Measurements from ENCODE around the gene SURF2.
"Not testable (repeated sequence)": the region's sequence is repeated elsewhere in the genome, so short reads cannot be mapped to it uniquely, and the experiment has no call there.

Gene SURF2

DNA sequence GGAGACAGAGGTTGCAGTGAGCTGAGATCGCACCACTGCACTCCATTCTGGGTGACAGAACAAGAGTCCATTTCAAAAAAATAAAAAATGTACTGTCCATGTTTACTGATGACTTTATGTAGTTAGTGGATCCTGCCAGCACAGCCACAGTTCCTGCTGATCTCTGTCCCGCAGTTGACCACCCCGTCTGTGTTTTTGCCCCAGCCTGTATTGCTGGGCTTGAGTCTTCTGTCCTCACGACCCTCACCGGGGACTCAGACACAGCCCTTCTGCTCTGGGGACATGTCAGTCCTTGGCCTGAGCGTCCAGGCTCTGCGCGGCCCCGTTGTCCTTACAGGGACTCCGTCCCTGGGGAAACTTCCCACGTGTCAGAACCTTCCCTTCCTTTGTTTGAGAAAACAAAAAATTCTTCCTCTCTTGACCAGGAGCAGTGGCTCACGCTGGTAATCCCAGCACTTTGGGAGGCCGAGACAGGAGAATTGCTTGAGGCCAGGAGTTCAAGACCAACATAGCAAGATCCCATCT lies 34.9 kb upstream of the SURF2 start:
- Histone ChIP-seq H3K4me3 (ENCODE audit: low read depth, low read length) (no peak overlapping the region), H3K36me3 (no peaks in the 10 kb centered on the region), H3K27me3 (ENCODE audit: insufficient read depth, low read depth, severe bottlenecking) (no peaks in the 10 kb centered on the region), H3K9me3 (ENCODE audit: severe bottlenecking) (peaks cover 5% of the 10 kb centered on the region), H3K27ac (no peak overlapping the region)
- no peak for DNase-seq
- TF ChIP-seq, protein P1, sequence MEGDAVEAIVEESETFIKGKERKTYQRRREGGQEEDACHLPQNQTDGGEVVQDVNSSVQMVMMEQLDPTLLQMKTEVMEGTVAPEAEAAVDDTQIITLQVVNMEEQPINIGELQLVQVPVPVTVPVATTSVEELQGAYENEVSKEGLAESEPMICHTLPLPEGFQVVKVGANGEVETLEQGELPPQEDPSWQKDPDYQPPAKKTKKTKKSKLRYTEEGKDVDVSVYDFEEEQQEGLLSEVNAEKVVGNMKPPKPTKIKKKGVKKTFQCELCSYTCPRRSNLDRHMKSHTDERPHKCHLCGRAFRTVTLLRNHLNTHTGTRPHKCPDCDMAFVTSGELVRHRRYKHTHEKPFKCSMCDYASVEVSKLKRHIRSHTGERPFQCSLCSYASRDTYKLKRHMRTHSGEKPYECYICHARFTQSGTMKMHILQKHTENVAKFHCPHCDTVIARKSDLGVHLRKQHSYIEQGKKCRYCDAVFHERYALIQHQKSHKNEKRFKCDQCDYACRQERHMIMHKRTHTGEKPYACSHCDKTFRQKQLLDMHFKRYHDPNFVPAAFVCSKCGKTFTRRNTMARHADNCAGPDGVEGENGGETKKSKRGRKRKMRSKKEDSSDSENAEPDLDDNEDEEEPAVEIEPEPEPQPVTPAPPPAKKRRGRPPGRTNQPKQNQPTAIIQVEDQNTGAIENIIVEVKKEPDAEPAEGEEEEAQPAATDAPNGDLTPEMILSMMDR (IDR thresholded peaks at IDR 0.05; ENCODE audit: low read depth, low read length) = no peak

DNA sequence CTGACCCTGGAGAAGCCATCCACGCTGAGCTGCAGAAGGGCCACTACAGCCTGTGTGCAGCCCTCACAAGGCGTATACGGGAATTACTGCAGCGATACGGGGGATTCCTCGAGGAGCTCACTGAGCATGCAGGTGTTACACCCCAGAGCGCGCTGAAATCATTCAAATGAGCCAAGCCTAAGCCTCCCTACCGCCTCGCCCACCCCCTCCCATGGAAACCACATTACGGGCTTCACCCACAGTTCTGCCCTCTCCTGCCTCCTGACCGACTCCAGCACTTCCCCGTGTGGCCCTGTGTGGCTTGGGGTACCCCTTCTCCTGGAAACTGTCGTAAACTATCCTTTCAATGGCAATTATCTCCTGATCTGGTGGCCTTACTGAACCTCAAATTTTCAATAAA lies 33.6 kb upstream of the SURF2 start:
- Histone ChIP-seq H3K27ac (no peak overlapping the region), H3K9me3 (ENCODE audit: severe bottlenecking) (peaks cover 5% of the 10 kb centered on the region), H3K36me3 (no peaks in the 10 kb centered on the region), H3K4me3 (ENCODE audit: low read depth, low read length) (no peak overlapping the region), H3K27me3 (ENCODE audit: insufficient read depth, low read depth, severe bottlenecking) (no peaks in the 10 kb centered on the region)
- TF ChIP-seq, protein P1 (IDR thresholded peaks at IDR 0.05; ENCODE audit: low read depth, low read length) = no peak
- peak; percentile 31 for DNase-seq

DNA sequence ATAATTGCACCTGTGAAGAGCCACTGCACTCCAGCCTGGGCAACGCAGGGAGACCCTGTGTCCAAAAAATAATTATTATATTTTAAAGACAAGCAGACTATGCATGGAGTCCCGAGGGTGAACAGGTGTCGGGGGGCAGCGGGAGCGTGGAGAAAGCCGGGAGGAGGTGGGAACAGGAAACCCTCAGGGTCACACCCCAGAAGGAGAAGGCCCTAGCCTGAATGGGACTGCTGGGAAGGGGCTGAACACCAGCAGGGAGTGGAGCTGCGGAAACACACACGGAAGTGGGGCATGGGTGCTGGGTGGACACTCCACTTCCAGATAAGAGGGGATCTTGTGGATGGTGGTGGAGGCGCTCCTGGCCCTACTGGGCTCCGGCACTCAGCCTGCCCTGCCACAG lies 33.1 kb upstream of the SURF2 start:
- Histone ChIP-seq H3K27ac (no peak overlapping the region), H3K9me3 (ENCODE audit: severe bottlenecking) (peaks cover 5% of the 10 kb centered on the region), H3K36me3 (no peaks in the 10 kb centered on the region), H3K27me3 (ENCODE audit: insufficient read depth, low read depth, severe bottlenecking) (no peaks in the 10 kb centered on the region), H3K4me3 (ENCODE audit: low read depth, low read length) (no peak overlapping the region)
- no peak for DNase-seq
- TF ChIP-seq, protein P1 (IDR thresholded peaks at IDR 0.05; ENCODE audit: low read depth, low read length) = no peak

DNA sequence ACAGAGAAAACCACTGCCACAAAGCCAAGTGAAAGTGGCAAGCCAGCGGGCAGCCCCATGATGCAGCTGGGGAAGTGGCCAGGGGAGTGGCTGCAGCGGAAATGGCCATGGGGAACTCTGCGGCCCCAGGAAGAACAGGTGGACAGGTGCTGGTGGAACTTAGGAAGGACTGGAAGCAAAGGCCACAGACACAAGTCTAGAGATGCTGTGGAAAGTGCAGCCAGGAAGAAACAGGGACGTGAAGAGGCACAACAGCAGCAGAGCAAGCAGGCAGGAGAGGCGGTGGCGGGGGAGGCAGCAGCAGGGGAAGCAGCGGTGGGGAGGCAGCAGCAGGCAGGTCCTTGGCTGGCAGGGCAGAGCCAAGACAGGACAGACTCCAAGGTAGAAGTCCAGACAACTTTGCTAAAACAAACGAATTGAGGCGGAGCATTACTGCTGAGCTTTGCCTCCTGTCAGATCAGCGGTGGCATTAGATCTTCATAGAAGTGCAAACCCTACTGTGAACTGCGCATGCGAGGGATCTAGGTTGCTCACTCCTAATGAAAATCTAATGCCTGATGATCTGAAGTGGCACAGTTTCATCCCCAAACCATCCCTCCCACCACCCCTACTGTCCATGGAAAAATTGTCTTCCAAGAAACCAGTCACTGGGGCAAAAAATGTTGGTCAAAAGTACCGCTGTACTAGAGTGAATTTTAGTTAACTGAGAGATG lies 32.2 kb upstream of the SURF2 start:
- TF ChIP-seq, protein P1 (IDR thresholded peaks at IDR 0.05; ENCODE audit: low read depth, low read length) = no peak
- H3K27ac ChIP-seq = no peak overlapping the region
- peaks cover 5% of the 10 kb centered on the region for H3K9me3 ChIP-seq (ENCODE audit: severe bottlenecking)
- no peak overlapping the region for H3K4me3 ChIP-seq (ENCODE audit: low read depth, low read length)
- DNase-seq = no peak
- no peaks in the 10 kb centered on the region for H3K27me3 ChIP-seq (ENCODE audit: insufficient read depth, low read depth, severe bottlenecking)
- no peaks in the 10 kb centered on the region for H3K36me3 ChIP-seq

DNA sequence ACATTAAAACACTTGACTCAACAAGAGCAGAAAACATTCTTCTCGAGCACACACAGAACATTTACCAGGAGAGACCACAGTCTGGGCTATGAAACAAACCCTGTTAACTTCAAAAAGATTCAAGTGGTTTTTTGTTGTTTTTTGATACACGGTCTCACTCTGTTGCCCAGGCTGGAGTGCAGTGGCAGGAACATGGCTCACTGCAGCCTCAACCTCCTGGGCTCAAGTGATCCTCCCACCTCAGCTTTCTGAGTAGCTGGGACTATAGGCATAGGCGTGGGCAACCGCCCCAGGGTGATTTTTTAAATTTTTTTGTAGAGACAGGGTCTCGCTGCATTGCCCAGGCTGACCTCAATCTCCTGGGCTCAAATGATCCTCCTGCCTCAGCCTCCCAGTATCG lies 29.3 kb upstream of the SURF2 start:
- DNase-seq; H3K27ac ChIP-seq; H3K27me3 ChIP-seq (ENCODE audit: insufficient read depth, low read depth, severe bottlenecking); H3K4me3 ChIP-seq (ENCODE audit: low read depth, low read length); H3K9me3 ChIP-seq (ENCODE audit: severe bottlenecking): not testable (repeated sequence)
- H3K36me3 ChIP-seq = peaks cover 23% of the 10 kb centered on the region

DNA sequence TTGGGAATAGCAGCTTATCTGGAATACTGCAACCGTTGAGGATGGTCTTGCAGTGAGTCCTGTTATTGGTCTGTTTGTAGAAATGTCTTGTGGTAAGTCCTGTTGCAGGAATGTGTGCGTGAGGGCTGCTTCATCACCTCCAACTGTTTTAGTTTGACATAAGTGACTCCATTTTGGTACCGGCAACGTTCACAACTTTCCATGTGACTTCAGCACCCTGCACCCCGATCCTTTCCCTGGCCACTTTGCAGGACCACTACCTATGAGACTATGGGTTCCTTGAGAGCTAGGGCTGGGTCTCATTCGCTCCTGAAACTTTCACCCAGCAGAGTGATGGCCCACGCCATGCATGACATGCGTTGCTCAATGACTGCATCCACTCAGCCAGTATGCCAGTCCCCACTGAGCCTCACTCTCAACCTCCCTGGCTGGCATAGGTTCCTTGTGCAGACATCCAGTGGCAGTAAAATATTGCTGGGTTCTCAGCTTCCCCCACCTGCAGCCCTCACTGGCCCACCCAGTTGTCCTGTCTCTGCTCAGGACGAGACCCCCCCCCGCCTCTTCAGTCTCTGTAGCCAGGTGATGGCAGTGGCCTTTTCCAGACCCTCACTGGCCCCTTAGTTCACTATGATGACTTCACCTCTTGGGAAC lies 28.4 kb upstream of the SURF2 start:
- DNase-seq = no peak
- no peak overlapping the region for H3K27ac ChIP-seq
- H3K9me3 ChIP-seq (ENCODE audit: severe bottlenecking) = peaks cover 5% of the 10 kb centered on the region
- H3K27me3 ChIP-seq (ENCODE audit: insufficient read depth, low read depth, severe bottlenecking) = no peaks in the 10 kb centered on the region
- no peak overlapping the region for H3K4me3 ChIP-seq (ENCODE audit: low read depth, low read length)
- peaks cover 32% of the 10 kb centered on the region for H3K36me3 ChIP-seq
- TF ChIP-seq, protein P1 (IDR thresholded peaks at IDR 0.05; ENCODE audit: low read depth, low read length) = no peak
